ENCODE measurements around the gene BOLA2B. TPM values are rescaled to one million over a fixed set of nuclear protein-coding genes. Genes with fewer than 3 reads are reported as not detected.
"Not testable (repeated sequence)": the region's sequence is repeated elsewhere in the genome, so short reads cannot be mapped to it uniquely, and the experiment has no call there.

BOLA2B gene
- total RNA-seq, 1 experiment from 2014 or later: 60.8 TPM

DNA sequence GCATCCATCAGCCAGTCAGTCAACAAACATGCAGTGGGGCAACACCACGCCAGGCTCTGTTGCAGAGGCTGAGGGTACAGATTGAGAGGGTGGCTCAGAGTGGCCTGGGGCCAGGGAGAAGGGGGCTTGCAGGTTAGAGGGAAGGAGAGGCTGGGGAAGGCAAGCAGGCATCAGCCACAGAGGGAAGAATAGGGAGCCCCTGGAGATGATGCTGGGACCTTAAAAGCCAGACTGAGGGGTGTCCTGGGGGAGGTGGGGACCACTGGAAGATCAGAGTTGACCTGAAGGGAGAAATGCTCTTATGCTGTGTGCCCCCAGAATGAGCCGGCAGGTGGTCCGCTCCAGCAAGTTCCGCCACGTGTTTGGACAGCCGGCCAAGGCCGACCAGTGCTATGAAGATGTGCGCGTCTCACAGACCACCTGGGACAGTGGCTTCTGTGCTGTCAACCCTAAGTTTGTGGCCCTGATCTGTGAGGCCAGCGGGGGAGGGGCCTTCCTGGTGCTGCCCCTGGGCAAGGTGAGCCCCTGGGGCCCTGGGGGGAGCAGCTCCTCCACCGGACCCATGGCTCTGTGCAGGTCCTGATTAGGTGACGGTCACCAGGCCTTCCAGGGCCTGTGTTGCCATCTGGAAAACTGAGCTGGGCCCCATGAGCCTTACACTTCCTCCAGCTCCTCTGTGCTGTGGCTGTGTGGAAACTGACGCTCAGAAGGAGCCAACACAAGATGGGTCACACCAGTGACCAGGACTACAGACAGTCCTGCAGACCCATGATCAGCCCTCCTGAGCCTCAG is 8.4 kb downstream of the BOLA2B start:
- DNase-seq (ENCODE audit: extremely low read depth, low read depth): no peak

DNA sequence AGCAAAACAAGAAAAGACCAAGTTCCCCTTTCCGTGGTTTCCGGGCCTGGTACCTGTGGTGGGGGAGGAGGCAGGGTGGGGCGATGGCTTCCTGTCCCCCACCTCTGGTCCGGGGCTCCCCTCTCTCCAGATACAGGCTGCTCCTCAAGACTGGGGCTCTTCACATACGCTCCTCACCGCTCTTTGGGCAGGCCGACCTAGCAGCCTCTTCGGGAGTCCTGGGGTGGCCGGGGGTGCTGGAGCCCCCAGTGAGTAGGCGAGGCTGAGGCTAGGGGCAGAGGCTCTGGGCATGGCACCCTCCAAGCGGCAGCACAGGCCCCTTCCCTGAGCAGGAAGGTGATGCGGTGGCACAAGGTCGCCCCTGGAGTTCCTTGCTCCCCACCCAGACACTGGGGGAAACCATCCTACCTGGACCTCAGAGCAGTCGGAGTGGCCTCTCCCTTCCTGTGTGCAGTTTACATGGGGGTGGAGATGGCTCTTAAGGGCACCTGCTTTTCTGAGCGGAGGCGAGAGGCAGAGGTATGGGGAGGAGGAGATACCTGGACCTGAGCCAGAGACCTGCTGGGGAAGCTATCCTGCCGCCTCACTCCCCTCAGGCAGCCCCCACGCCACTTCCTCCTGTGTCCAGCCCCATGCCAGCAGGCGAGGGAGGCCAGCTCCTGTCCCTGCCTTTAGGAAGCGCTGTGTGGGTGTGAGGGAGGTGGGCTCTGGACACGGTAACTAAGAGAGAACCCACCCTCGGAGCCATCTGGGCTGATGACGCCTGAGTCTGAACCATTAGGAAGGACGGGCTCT is 9.2 kb downstream of the BOLA2B start:
- no peak for DNase-seq (ENCODE audit: extremely low read depth, low read depth)

DNA sequence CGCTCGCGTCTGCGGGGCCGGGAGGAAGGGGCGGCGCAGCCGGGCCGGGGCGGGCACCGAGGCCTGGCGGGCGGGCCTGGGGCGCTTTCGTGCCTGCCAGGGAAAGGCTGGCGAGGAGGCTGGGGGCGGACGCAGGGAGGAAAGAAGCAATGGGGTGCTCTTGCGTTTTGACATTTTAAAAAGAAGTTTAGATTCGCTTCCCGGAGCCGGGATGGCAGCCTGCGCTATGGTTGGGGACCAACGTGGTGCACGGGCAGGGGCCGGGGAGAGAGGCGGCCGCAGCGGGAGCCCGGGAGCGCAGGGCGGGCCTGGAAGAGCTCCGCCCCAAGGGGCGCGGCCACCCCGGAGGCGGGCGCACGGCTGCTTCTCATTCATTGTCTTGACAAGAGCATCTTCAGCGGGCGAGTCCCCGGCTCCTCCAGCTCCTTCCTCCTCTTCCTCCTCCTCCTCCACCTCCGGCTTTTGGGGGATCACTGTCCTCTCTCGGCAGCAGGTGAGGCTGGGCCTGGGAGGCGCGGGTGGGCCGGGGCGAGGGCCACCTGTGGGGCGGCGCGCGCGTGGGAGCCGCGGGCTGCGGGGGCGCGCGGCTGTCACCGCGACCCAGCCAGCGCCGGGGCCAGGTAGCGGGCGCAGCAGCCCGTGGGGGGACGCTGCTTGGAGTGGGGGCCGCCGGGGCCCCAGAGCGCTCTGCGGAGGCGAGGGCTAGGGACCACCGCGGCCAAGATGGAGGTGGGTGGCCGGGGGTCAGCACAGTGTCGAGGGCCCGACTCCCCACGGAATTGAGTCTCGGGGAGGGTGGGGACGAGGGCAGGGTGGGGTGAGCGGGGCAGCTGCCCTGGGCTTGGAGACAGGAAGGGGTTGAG is 10.0 kb downstream of the BOLA2B start, which contains the start of gene CORO1A:
TSS of gene CORO1A (plus strand) at position 370 of the 863 bp plus-strand sequence. CDS start 1,608 bp downstream, outside the sequence.
- peak; percentile 67 for DNase-seq (ENCODE audit: extremely low read depth, low read depth)

DNA sequence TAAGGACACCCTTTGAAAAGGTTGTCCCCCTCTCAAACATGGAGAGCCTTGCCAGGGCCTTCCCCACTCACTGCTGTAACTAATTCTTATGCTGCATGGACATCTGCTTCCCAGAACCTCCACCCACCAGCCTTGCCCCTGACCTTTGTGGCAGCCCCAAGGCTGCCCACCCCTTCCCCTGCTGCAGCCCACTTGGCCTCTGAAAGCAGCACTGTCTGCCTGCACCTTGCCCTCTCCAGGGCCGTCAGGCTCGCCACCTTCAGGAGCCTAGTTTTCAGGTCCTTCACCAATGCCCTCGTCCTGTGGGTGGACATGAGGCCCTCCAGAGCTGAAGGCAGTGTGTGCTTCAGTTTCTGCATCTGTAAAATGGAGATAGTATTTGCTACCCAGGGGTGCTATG is 12.7 kb downstream of the BOLA2B start:
- DNase-seq (ENCODE audit: extremely low read depth, low read depth): no peak

DNA sequence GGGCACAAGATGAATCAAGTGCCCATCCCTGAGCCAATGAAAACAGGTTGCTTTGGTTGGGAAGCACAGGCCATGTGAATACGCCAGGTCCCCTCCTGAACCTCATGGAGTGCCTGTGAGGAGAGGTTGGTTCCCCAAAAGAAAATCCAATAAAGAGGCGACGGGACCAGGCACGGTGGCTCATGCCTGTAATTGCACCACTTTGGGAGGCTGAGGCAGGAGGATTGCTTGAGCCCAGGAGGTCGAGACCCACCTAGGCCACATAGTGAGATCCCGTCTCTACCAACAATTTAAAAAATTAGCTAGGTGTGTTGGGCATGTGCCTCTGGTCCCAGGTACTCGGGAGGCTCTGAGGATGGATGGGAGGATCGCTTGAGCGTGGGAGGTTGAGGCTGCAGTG is 13.5 kb downstream of the BOLA2B start:
- DNase-seq (ENCODE audit: extremely low read depth, low read depth): no peak

DNA sequence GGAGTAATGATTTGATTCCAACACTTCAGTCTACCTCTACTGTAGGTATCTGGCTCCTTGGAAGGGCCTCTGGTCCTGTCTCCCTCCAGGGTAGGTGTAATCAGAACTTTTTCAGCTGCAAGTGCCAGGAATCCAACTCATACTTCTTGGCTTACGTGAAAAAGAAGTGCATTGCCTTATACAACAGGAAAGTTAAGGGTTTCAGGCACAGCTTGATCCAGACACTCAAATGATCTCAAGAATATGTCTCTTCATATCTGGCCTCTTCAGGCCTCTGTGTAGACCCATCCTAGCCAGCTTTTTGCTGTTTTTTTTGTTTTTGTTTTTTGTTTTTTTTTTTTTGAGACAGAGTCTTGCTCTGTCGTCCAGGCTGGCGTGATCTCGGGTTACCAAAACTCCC is 14.3 kb downstream of the BOLA2B start:
- no peak for DNase-seq (ENCODE audit: extremely low read depth, low read depth)

DNA sequence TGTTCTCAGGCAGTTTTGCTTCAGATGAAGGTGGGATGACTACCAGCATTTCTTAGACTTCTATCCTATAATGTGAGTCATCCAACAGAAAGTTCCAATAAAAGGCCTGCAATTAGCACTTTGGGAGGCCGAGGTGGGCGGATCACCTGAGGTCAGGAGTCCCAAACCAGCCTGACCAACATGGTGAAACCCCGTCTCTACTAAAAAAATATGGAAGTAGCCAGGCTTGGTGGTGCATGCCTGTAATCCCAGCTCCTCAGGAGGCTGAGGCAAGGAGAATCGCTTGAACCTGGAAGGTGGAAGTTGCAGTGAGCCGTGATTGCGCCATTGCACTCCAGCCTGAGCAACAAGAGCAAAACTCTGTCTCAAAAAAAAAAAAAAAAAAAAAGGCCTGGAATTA is 16.6 kb downstream of the BOLA2B start:
- not testable (repeated sequence) for DNase-seq (ENCODE audit: extremely low read depth, low read depth)

DNA sequence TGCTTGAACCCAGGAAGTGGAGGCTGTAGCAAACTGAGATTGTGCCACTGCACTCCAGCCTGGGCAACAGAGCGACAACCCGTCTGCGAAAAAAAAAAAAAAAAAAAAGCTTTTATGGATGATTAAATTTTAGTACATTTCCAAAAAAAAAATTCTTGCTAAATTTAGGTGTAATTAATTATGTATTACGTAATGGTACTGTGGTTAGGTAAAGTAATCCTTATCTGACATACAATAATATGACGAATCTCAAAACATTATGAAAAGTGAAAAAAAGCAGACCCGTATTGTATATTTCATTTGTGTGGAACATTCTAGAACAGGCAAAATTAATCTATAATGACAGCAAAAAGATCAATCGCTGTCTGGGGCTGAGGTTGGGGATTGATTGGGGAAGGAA is 20.4 kb downstream of the BOLA2B start:
- no peak for DNase-seq (ENCODE audit: extremely low read depth, low read depth)

DNA sequence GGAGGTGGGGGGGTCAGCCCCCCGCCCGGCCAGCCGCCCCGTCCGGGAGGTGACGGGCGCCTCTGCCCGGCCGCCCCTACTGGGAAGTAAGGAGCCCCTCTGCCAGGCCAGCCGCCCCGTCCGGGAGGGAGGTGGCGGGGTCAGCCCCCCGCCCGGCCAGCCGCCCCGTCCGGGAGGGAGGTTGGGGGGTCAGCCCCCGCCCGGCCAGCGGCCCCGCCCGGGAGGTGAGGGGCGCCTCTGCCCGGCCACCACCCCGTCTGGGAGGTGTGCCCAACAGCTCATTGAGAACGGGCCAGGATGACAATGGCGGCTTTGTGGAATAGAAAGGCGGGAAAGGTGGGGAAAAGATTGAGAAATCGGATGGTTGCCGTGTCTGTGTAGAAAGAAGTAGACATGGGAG is 23.3 kb downstream of the BOLA2B start:
- not testable (repeated sequence) for DNase-seq (ENCODE audit: extremely low read depth, low read depth)

DNA sequence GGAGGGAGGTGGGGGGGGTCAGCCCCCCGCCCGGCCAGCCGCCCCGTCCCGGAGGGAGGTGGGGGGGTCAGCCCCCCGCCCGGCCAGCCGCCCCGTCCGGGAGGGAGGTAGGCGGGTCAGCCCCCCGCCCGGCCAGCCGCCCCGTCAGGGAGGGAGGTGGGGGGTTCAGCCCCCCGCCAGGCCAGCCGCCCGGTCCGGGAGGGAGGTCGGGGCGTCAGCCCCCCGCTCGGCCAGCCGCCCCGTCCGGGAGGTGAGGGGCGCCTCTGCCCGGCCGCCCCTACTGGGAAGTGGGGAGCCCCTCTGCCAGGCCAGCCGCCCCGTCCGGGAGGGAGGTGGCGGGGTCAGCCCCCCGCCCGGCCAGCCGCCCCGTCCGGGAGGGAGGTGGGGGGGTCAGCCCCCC is 24.1 kb downstream of the BOLA2B start:
- DNase-seq (ENCODE audit: extremely low read depth, low read depth): not testable (repeated sequence)

DNA sequence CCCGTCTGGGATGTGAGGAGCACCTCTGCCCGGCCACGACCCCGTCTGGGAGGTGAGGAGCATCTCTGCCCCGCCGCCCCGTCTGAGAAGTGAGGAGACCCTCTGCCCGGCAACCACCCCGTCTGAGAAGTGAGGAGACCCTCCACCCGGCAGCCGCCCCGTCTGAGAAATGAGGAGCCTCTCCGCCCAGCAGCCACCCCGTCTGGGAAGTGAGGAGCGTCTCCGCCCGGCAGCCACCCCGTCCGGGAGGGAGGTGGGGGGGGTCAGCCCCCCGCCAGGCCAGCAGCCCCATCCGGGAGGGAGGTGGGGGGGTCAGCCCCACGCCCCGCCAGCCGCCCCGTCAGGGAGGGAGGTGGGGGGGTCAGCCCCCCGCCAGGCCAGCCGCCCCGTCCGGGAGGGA is 24.7 kb downstream of the BOLA2B start:
- not testable (repeated sequence) for DNase-seq (ENCODE audit: extremely low read depth, low read depth)

DNA sequence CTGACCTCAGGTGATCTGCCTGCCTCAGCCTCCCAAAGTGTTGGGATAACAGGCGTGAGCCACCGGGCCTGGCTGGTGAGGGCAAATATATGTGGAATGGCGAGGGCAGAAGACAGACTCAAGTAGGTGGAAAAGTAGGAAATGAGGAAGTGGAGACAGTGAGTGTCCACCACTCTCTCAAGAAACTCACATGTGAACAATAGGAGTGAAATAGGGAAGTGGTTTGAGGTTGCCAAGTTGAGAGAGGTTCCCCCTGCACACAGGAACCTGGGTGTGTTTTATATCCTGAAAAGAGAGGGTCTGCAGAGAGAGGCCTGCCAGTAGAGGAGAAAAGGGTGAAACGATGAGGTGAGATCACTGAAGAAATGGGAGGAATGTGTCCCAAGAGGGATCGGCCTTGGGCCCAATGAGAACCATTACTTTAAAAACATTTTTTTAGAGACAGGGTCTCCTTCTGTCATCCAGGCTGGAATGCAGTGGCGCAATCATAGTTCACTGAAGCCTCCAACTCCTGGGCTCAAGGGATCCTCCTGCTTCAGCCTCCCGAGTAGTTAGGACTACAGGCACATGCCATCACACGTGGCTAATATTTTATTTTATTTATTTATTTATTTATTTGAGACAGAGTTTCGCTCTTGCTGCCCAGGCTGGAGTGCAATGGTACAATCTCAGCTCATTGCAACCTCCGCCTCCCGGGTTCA is 27.1 kb downstream of the BOLA2B start:
- DNase-seq (ENCODE audit: extremely low read depth, low read depth): no peak

DNA sequence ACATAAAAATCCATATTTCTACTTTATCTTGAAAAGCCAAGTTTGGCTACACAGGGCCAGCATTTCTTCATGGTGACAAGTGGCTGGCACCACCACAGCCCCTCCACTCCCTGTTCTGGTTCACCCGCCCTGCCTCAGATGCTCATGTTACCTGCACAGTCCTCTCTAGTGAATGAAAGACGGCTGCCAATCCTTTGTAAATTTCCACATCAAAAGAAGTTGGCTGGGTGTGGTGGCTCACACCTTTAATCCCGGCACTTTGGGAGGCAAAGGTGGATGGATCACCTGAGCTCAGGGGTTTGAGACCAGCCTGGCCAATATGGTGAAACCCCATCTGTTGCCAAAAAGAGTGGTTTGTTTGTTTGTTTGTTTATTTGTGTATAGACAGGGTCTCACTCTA is 29.9 kb downstream of the BOLA2B start:
- no peak for DNase-seq (ENCODE audit: extremely low read depth, low read depth)

DNA sequence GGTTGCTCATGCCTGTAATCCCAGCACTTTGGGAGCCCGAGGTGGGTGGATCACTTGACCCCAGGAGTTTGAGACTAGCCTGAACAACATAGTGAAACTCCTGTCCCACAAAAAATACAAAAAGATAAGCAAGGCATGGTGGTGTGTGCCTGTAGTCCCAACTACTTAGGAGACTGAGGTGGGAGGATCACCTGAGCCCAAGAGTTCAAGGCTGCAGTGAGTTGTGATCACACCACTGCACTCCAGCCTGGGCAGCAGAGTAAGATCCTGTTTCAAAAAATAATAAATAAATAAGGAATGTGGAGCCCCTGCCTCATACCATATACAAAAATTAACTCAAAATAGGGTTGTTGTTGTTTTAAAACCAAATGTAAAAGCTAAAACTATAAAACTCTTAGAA is 36.3 kb downstream of the BOLA2B start:
- DNase-seq (ENCODE audit: extremely low read depth, low read depth): no peak

DNA sequence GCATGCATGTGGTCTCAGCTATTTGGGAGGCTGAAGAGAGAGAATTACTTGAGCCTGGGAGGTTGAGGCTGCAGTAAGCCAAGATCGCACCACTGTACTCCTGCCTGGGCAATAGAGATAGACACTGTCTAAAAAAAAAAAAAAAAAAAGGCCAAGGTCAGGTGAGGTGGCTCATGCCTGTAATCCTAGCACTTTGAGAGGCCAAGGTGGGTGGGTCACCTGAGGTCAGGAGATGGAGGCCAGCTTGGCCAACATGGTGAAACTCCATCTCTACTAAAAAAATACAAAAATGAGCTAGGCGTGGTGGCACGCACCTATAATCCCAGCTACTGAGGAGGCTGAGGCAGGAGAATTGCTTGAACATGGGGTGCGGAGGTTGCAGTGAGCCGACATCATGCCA is 38.3 kb downstream of the BOLA2B start:
- DNase-seq (ENCODE audit: extremely low read depth, low read depth): no peak

DNA sequence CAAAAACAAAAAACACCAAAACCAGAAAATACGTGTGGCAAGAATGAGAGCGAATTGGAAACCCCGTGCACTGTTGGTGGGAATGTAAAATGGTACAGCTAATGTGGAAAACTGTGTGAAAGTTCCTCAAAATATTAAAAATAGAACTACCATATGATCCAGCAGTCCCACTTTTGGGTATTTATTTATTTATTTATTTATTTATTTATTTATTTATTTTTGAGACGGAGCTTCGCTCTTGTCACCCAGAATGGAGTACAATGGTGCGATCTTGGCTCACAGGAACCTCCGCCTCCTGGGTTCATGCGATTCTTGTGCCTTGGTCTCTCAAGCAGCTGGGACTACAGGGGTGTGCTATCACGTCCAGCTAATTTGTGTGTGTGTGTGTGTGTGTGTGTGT is 40.9 kb downstream of the BOLA2B start:
- DNase-seq (ENCODE audit: extremely low read depth, low read depth): no peak

DNA sequence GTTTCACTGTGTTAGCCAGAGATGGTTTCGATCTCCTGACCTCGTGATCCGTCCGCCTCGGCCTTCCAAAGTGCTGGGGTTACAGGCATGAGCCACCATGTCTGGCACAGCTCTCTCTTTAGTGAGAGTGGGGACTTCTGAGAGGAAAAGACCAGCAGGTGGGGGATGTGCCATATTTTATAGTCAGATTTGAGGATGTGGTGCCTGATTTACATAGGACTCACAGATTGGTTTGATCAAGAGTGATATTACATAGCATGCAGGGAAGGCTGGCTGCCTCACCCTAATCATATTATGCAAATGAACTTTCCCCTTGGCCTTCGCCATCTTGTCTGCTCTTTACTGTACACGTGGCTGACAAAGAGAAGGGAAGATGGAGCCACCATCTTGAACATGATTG is 42.4 kb downstream of the BOLA2B start:
- no peak for DNase-seq (ENCODE audit: extremely low read depth, low read depth)

DNA sequence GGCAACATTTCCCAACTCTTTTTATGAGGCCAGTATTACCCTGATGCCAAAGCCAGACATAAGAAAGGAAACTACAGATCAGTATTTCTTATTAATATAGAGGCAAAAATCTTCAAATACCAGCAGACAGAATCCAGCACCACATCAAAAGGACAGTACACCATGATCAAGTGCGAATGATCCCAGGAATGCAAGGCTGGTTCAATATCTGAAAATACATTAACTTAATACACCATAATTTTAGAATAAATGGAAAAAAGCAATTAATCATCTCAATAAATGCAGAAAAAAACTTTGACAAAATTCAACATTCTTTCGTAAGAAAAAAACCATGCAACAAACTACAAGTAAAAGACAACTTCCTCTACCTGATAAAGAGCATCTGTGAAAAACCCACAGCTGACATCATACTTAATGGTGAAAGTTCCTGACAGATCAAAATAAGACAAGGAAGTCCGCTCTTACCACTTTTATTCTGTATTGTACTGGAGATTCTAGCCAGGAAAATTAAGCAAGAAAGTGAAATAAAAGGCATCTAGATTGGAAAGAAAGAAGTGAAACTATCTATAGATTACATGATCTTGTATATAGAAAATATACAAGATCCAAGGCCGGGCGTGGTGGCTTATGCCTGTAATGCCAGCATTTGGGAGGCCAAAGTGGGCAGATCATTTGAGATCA is 44.1 kb downstream of the BOLA2B start:
- DNase-seq (ENCODE audit: extremely low read depth, low read depth): no peak

DNA sequence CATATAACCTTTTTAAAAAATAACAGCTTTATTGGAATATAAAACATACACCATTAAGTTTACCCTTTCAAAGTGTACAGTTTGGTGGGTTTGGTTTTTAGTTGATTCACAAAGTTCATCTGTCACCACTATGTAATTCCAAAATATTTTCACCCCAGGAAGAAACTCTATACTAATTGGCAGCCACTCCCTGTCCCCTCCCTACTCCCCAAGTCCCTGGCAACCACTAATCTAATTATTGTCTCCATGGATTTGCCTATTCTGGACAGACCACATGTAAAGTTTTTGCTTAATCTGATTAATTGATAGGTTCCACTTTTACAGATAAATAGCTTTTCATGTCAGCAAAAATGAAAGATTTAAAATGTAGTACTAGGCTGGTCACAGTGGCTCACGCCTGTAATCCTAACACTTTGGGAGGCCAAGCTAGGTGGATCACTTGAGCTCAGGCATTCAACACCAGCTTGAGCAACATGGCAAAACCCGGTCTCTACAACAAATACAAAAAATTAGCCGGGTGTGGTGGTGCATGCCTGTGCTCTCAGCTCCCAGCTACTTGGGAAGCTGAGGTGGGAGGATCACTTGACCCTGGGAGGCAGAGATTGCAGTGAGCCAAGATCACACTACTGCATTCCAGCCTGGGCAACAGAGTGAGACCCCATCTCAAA is 45.5 kb downstream of the BOLA2B start:
- DNase-seq (ENCODE audit: extremely low read depth, low read depth): no peak

All from NCI-H460 (cell line).